Measurements from ENCODE around the gene IL34. TPM values are rescaled to one million over a fixed set of nuclear protein-coding genes. Genes with fewer than 3 reads are reported as not detected.

Gene IL34
- total RNA-seq, 1 donor from 2014 or later = not detected

- no peak for DNase-seq (ENCODE audit: low spot score)
- H4K20me1 ChIP-seq (ENCODE audit: low read depth) = no peaks in the 10 kb centered on the region
- Mint-ChIP-seq H3K27me3 (ENCODE audit: insufficient read depth, low read depth) (peaks cover 9% of the 10 kb centered on the region), H3K36me3 (no peaks in the 10 kb centered on the region), H3K4me1 (no peaks in the 10 kb centered on the region), H3K27ac (peak overlapping the region; percentile 83), H3K4me3 (peak overlapping the region; percentile 62), H3K9me3 (no peaks in the 10 kb centered on the region)
- H3K27ac ChIP-seq = no peak overlapping the region
- no peaks in the 10 kb centered on the region for H3F3A ChIP-seq (ENCODE audit: low read depth)
- TF ChIP-seq EZH2phosphoT487 (IDR thresholded peaks at IDR 0.05) (no peak), EZH2 (IDR thresholded peaks at IDR 0.05) (no peak), CTCF (IDR thresholded peaks at IDR 0.05) (no peak)
- H3K27me3 ChIP-seq = no peaks in the 10 kb centered on the region
- no peak overlapping the region for H2AFZ ChIP-seq (replicated peaks)
- no peaks in the 10 kb centered on the region for H3K4me1 ChIP-seq
- no peaks in the 10 kb centered on the region for H3K79me2 ChIP-seq (ENCODE audit: low read depth)
- H3K9me3 ChIP-seq (ENCODE audit: low read depth) = no peaks in the 10 kb centered on the region
- no peaks in the 10 kb centered on the region for H3K36me3 ChIP-seq
- H3K4me2 ChIP-seq = no peak overlapping the region
- no peak overlapping the region for H3K4me3 ChIP-seq
- H3K9ac ChIP-seq = no peak overlapping the region
These were observed 41.7 kb upstream of the IL34 start for GRCh38 chr16:70604407-70605282.

GRCh38 chr16:70605283-70605657 is 41.1 kb upstream of the IL34 start:
- H3K9me3 ChIP-seq (ENCODE audit: low read depth) = no peaks in the 10 kb centered on the region
- no peaks in the 10 kb centered on the region for H3K4me1 Mint-ChIP-seq
- DNase-seq (ENCODE audit: low spot score) = no peak
- no peak overlapping the region for H3K9ac ChIP-seq
- H3K4me2 ChIP-seq = no peak overlapping the region
- H3K27me3 Mint-ChIP-seq (ENCODE audit: insufficient read depth, low read depth) = peaks cover 9% of the 10 kb centered on the region
- no peaks in the 10 kb centered on the region for H3K79me2 ChIP-seq (ENCODE audit: low read depth)
- no peak overlapping the region for H3K4me3 ChIP-seq
- no peak overlapping the region for H3K27ac Mint-ChIP-seq
- no peaks in the 10 kb centered on the region for H3F3A ChIP-seq (ENCODE audit: low read depth)
- no peak overlapping the region for H3K27ac ChIP-seq
- no peak overlapping the region for H3K4me3 Mint-ChIP-seq
- H3K9me3 Mint-ChIP-seq = no peaks in the 10 kb centered on the region
- H3K36me3 Mint-ChIP-seq = no peaks in the 10 kb centered on the region
- no peaks in the 10 kb centered on the region for H4K20me1 ChIP-seq (ENCODE audit: low read depth)
- H3K4me1 ChIP-seq = no peaks in the 10 kb centered on the region
- H2AFZ ChIP-seq (replicated peaks) = no peak overlapping the region
- H3K36me3 ChIP-seq = no peaks in the 10 kb centered on the region
- no peak for TF ChIP-seq CTCF (IDR thresholded peaks at IDR 0.05)
- no peak for TF ChIP-seq EZH2 (IDR thresholded peaks at IDR 0.05)
- TF ChIP-seq EZH2phosphoT487 (IDR thresholded peaks at IDR 0.05) = no peak
- H3K27me3 ChIP-seq = no peaks in the 10 kb centered on the region

GRCh38 chr16:70608521-70608920 is 37.8 kb upstream of the IL34 start:
- Mint-ChIP-seq H3K4me3 (no peak overlapping the region), H3K27ac (no peak overlapping the region), H3K4me1 (no peaks in the 10 kb centered on the region), H3K36me3 (no peaks in the 10 kb centered on the region), H3K27me3 (ENCODE audit: insufficient read depth, low read depth) (peaks cover 3% of the 10 kb centered on the region), H3K9me3 (no peaks in the 10 kb centered on the region)
- no peak overlapping the region for H3K4me3 ChIP-seq
- no peaks in the 10 kb centered on the region for H3K4me1 ChIP-seq
- no peaks in the 10 kb centered on the region for H4K20me1 ChIP-seq (ENCODE audit: low read depth)
- H3K27me3 ChIP-seq = no peaks in the 10 kb centered on the region
- no peak overlapping the region for H2AFZ ChIP-seq (replicated peaks)
- no peak for DNase-seq (ENCODE audit: low spot score)
- no peak overlapping the region for H3K27ac ChIP-seq
- no peaks in the 10 kb centered on the region for H3K79me2 ChIP-seq (ENCODE audit: low read depth)
- H3K9me3 ChIP-seq (ENCODE audit: low read depth) = no peaks in the 10 kb centered on the region
- H3F3A ChIP-seq (ENCODE audit: low read depth) = no peaks in the 10 kb centered on the region
- TF ChIP-seq EZH2phosphoT487 (IDR thresholded peaks at IDR 0.05) (no peak), EZH2 (IDR thresholded peaks at IDR 0.05) (no peak), CTCF (IDR thresholded peaks at IDR 0.05) (no peak)
- no peak overlapping the region for H3K4me2 ChIP-seq
- H3K9ac ChIP-seq = no peak overlapping the region
- H3K36me3 ChIP-seq = no peaks in the 10 kb centered on the region

Measured in neural progenitor cell (in vitro differentiated cells).